Suprapubic skin (tissue), 3 donors: ENCODE measurements around the gene VIT.

ENCODE experiments used
- POLR2A ChIP-seq, 2 donors: fragments of 450-650 bp; IDR thresholded peaks; one replicate each; pipeline ENCODE4 v1.6.1; 2017; ENCODE audit warnings: antibody characterized with exemption in 2 of 2, mild to moderate bottlenecking in 2 of 2, moderate library complexity in 2 of 2
- TF ChIP-seq, protein P1 (sequence below), 2 donors: fragments of 200-600 bp in 1 of 2; fragments of 450-650 bp in 1 of 2; sonication (generic) in 1 of 2; IDR thresholded peaks; one replicate each; pipeline ENCODE4 v1.5.1; 2016 to 2019; ENCODE audit warnings: antibody characterized with exemption in 2 of 2, mild to moderate bottlenecking in 1 of 2, moderate library complexity in 1 of 2

DNA sequence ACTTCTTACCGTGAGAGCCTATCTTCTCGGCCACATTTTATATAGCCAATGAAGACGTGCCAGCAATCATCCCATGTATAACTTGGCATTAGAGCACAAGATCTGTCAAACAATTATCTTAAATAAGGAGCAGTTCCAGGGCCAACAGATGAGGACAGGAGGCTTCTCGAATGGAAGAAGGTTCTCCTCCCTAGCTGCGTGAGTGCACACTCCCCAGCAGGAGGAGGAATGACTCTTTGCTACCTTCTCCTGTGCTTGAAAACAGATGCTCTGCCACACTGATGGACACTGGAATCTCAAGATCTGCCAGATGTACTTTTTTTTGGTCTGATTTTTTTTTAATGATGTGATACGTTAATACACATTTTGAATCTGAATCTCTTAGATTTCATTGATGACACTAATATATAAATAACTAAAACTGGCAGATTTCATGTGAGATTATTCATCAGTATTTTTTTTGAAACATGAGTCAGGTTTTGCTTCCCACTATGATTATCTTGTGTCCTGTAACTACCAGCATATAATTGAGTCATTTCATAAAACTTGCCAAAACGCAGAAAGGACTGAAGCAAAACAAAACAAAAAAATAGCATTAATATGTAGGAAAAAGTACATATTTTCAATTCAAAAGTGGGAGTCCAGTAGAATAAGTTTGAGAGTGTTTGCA lies 626 bp upstream of the VIT start:
- TF ChIP-seq, protein P1, sequence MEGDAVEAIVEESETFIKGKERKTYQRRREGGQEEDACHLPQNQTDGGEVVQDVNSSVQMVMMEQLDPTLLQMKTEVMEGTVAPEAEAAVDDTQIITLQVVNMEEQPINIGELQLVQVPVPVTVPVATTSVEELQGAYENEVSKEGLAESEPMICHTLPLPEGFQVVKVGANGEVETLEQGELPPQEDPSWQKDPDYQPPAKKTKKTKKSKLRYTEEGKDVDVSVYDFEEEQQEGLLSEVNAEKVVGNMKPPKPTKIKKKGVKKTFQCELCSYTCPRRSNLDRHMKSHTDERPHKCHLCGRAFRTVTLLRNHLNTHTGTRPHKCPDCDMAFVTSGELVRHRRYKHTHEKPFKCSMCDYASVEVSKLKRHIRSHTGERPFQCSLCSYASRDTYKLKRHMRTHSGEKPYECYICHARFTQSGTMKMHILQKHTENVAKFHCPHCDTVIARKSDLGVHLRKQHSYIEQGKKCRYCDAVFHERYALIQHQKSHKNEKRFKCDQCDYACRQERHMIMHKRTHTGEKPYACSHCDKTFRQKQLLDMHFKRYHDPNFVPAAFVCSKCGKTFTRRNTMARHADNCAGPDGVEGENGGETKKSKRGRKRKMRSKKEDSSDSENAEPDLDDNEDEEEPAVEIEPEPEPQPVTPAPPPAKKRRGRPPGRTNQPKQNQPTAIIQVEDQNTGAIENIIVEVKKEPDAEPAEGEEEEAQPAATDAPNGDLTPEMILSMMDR (IDR thresholded peaks at IDR 0.05): peak in 1 of 2 donors; percentile 22
- no peak for TF ChIP-seq POLR2A (IDR thresholded peaks at IDR 0.05)
